ENCODE measurements around the gene MEF2A. TPM values are rescaled to one million over a fixed set of nuclear protein-coding genes. Genes with fewer than 3 reads are reported as not detected.

Gene MEF2A
- total RNA-seq, 1 experiment from 2014 or later: 39.7 TPM

GRCh38 chr15:99552111-99552510 lies 13.7 kb upstream of the MEF2A start:
- Histone ChIP-seq H3K27ac (no peak overlapping the region), H3K4me3 (no peak overlapping the region)
- no peak for DNase-seq (ENCODE audit: low read depth in 1 of 2, low spot score in 2 of 2)

GRCh38 chr15:99554880-99555488 lies 10.8 kb upstream of the MEF2A start:
- no peaks in the 10 kb centered on the region for H3K36me3 ChIP-seq
- H3K4me1 ChIP-seq (replicated peaks): no peaks in the 10 kb centered on the region
- no peak for DNase-seq (ENCODE audit: low read depth in 1 of 2, low spot score in 2 of 2)
- no peak overlapping the region for H3K4me3 ChIP-seq
- 0 out of 2 replicates have a peak, but pooled peaks cover 3% of the 10 kb centered on the region for H3K9me3 ChIP-seq (replicated peaks)
- no peak overlapping the region for H3K27ac ChIP-seq
- peaks cover 15% of the 10 kb centered on the region for H3K27me3 ChIP-seq (replicated peaks)

More at GRCh38 chr15:99552111-99552510, 13.7 kb upstream of the MEF2A start:
- H3K9me3 ChIP-seq (replicated peaks): no peaks in the 10 kb centered on the region
- H3K27me3 ChIP-seq (replicated peaks): peaks cover 3% of the 10 kb centered on the region
- H3K4me1 ChIP-seq (replicated peaks): no peaks in the 10 kb centered on the region
- H3K36me3 ChIP-seq: no peaks in the 10 kb centered on the region

- Histone ChIP-seq H3K4me3 (no peak overlapping the region), H3K27ac (no peak overlapping the region), H3K9me3 (replicated peaks) (0 out of 2 replicates have a peak, but pooled peaks cover 3% of the 10 kb centered on the region), H3K4me1 (replicated peaks) (no peaks in the 10 kb centered on the region), H3K27me3 (replicated peaks) (peaks cover 23% of the 10 kb centered on the region), H3K36me3 (no peaks in the 10 kb centered on the region)
- no peak for DNase-seq (ENCODE audit: low read depth in 1 of 2, low spot score in 2 of 2)
Observed at GRCh38 chr15:99556011-99556410, 9.8 kb upstream of the MEF2A start.

- DNase-seq (ENCODE audit: low read depth in 1 of 2, low spot score in 2 of 2): no peak
- H3K36me3 ChIP-seq: no peaks in the 10 kb centered on the region
- H3K4me3 ChIP-seq: no peak overlapping the region
- H3K9me3 ChIP-seq (replicated peaks): 0 out of 2 replicates have a peak, but pooled peaks cover 3% of the 10 kb centered on the region
- H3K27ac ChIP-seq: no peak overlapping the region
- no peaks in the 10 kb centered on the region for H3K4me1 ChIP-seq (replicated peaks)
- H3K27me3 ChIP-seq (replicated peaks): peaks cover 23% of the 10 kb centered on the region
Observed at GRCh38 chr15:99556578-99556977, 9.2 kb upstream of the MEF2A start.

GRCh38 chr15:99558084-99558483 lies 7.7 kb upstream of the MEF2A start:
- no peak for DNase-seq (ENCODE audit: low read depth in 1 of 2, low spot score in 2 of 2)
- Histone ChIP-seq H3K4me1 (replicated peaks) (no peaks in the 10 kb centered on the region), H3K27ac (no peak overlapping the region), H3K9me3 (replicated peaks) (0 out of 2 replicates have a peak, but pooled peaks cover 3% of the 10 kb centered on the region), H3K36me3 (no peaks in the 10 kb centered on the region), H3K27me3 (replicated peaks) (peaks cover 23% of the 10 kb centered on the region), H3K4me3 (no peak overlapping the region)

- no peak overlapping the region for H3K27ac ChIP-seq
- 0 out of 2 replicates have a peak, but pooled peaks cover 3% of the 10 kb centered on the region for H3K9me3 ChIP-seq (replicated peaks)
- H3K36me3 ChIP-seq: no peaks in the 10 kb centered on the region
- peaks cover 20% of the 10 kb centered on the region for H3K27me3 ChIP-seq (replicated peaks)
- no peak overlapping the region for H3K4me3 ChIP-seq
- no peak for DNase-seq (ENCODE audit: low read depth in 1 of 2, low spot score in 2 of 2)
- H3K4me1 ChIP-seq (replicated peaks): no peaks in the 10 kb centered on the region
Observed at GRCh38 chr15:99558571-99558970, 7.2 kb upstream of the MEF2A start.

GRCh38 chr15:99561476-99562230 lies 4.1 kb upstream of the MEF2A start:
- H3K36me3 ChIP-seq: peaks cover 3% of the 10 kb centered on the region

GRCh38 chr15:99562238-99562637 lies 3.5 kb upstream of the MEF2A start:
- Histone ChIP-seq H3K36me3 (peaks cover 3% of the 10 kb centered on the region), H3K4me3 (no peak overlapping the region), H3K4me1 (replicated peaks) (peaks cover 6% of the 10 kb centered on the region), H3K27ac (no peak overlapping the region), H3K27me3 (replicated peaks) (peaks cover 19% of the 10 kb centered on the region), H3K9me3 (replicated peaks) (0 out of 2 replicates have a peak, but pooled peaks cover 3% of the 10 kb centered on the region)
- no peak for DNase-seq (ENCODE audit: low read depth in 1 of 2, low spot score in 2 of 2)

More at GRCh38 chr15:99561476-99562230, 4.1 kb upstream of the MEF2A start:
- H3K4me3 ChIP-seq: no peak overlapping the region
- H3K27me3 ChIP-seq (replicated peaks): peaks cover 19% of the 10 kb centered on the region
- H3K9me3 ChIP-seq (replicated peaks): 0 out of 2 replicates have a peak, but pooled peaks cover 3% of the 10 kb centered on the region
- H3K27ac ChIP-seq: no peak overlapping the region
- no peak for DNase-seq (ENCODE audit: low read depth in 1 of 2, low spot score in 2 of 2)
- H3K4me1 ChIP-seq (replicated peaks): peaks cover 5% of the 10 kb centered on the region

GRCh38 chr15:99564221-99565048 lies 1.3 kb upstream of the MEF2A start:
- H3K27me3 ChIP-seq (replicated peaks): peaks cover 10% of the 10 kb centered on the region
- H3K27ac ChIP-seq: no peak overlapping the region; the same call in 1 of the 2 replicates
- peaks cover 13% of the 10 kb centered on the region for H3K4me1 ChIP-seq (replicated peaks)
- H3K9me3 ChIP-seq (replicated peaks): no peaks in the 10 kb centered on the region
- peak overlapping the region; percentile 73 for H3K4me3 ChIP-seq
- peaks cover 3% of the 10 kb centered on the region for H3K36me3 ChIP-seq
- DNase-seq (ENCODE audit: low read depth in 1 of 2, low spot score in 2 of 2): peak in 1 of 2 experiments; percentile 7

GRCh38 chr15:99565049-99565298 lies 810 bp upstream of the MEF2A start:
- peaks cover 3% of the 10 kb centered on the region for H3K36me3 ChIP-seq
- no peak overlapping the region; the same call in 1 of the 2 replicates for H3K27ac ChIP-seq
- H3K4me1 ChIP-seq (replicated peaks): peaks cover 13% of the 10 kb centered on the region
- peak in 1 of 2 experiments; percentile 49 for DNase-seq (ENCODE audit: low read depth in 1 of 2, low spot score in 2 of 2)
- H3K4me3 ChIP-seq: peak overlapping the region; percentile 73
- H3K9me3 ChIP-seq (replicated peaks): no peaks in the 10 kb centered on the region
- peaks cover 8% of the 10 kb centered on the region; the same call in 1 of the 2 replicates for H3K27me3 ChIP-seq (replicated peaks)

- DNase-seq (ENCODE audit: low read depth in 1 of 2, low spot score in 2 of 2): no peak
- H3K27ac ChIP-seq: peak overlapping the region; percentile 64
Observed at GRCh38 chr15:99566157-99566897, 543 bp downstream of the MEF2A start.

GRCh38 chr15:99568625-99569352 lies 3.0 kb downstream of the MEF2A start:
- Histone ChIP-seq H3K27me3 (replicated peaks) (no peaks in the 10 kb centered on the region), H3K4me3 (no peak overlapping the region), H3K36me3 (peaks cover 3% of the 10 kb centered on the region), H3K9me3 (replicated peaks) (no peaks in the 10 kb centered on the region), H3K27ac (no peak overlapping the region), H3K4me1 (replicated peaks) (peaks cover 13% of the 10 kb centered on the region)
- DNase-seq (ENCODE audit: low read depth in 1 of 2, low spot score in 2 of 2): no peak

More at GRCh38 chr15:99566157-99566897, 543 bp downstream of the MEF2A start:
- H3K27me3 ChIP-seq (replicated peaks): no peaks in the 10 kb centered on the region; the same call in 1 of the 2 replicates
- H3K36me3 ChIP-seq: peaks cover 3% of the 10 kb centered on the region
- H3K9me3 ChIP-seq (replicated peaks): no peaks in the 10 kb centered on the region
- peaks cover 13% of the 10 kb centered on the region for H3K4me1 ChIP-seq (replicated peaks)
- H3K4me3 ChIP-seq: peak overlapping the region; percentile 73
